Neutrophil (primary cell): ENCODE measurements around the gene RHD.
"Not testable (repeated sequence)": the region's sequence is repeated elsewhere in the genome, so short reads cannot be mapped to it uniquely, and the experiment has no call there.

ENCODE experiments used
- H3K27ac ChIP-seq: fragments of 200-600 bp; sonication (generic); 2 replicates; pipeline ENCODE4 v1.5.1; 2016; ENCODE audit warnings: mild to moderate bottlenecking, moderate library complexity
- H3K27me3 ChIP-seq: fragments of 200-600 bp; sonication (generic); 2 replicates; pipeline ENCODE4 v1.6.0; 2016; ENCODE audit warnings: mild to moderate bottlenecking
- H3K36me3 ChIP-seq: fragments of 200-600 bp; sonication (generic); 2 replicates; pipeline ENCODE4 v1.5.1; 2017
- H3K4me1 ChIP-seq, 2 experiments: fragments of 200-600 bp in 1 of 2; sonication (generic) in 1 of 2; 1 replicate in 1 of 2; 2 replicates in 1 of 2; pipeline versions ENCODE4 v1.5.1 to v1.6.1; 2013 to 2016; ENCODE audit warnings: low read depth in 1 of 2, low read length in 1 of 2, mild to moderate bottlenecking in 1 of 2, moderate library complexity in 1 of 2; ENCODE audit not compliant: control insufficient read depth in 1 of 2, insufficient read depth in 1 of 2
- H3K4me3 ChIP-seq, 2 experiments: fragments of 200-600 bp in 1 of 2; sonication (generic) in 1 of 2; 1 replicate in 1 of 2; 2 replicates in 1 of 2; pipeline ENCODE4 v1.5.1; 2013 to 2016; ENCODE audit warnings: low read depth in 1 of 2, low read length in 1 of 2, mild to moderate bottlenecking in 1 of 2, moderate library complexity in 1 of 2
- H3K9me3 ChIP-seq: fragments of 200-600 bp; sonication (generic); 2 replicates; pipeline ENCODE4 v1.5.1; 2016
- CTCF ChIP-seq: fragments of 200-600 bp; sonication (generic); IDR thresholded peaks from 2 replicates; pipeline ENCODE4 v1.5.1; 2016; ENCODE audit warnings: antibody characterized with exemption

RHD gene

GRCh38 chr1:25360596-25361581 lies 88.6 kb downstream of the RHD start:
- no peak overlapping the region for H3K4me3 ChIP-seq
- peak overlapping the region; percentile 41 for H3K27ac ChIP-seq
- no peaks in the 10 kb centered on the region for H3K9me3 ChIP-seq
- H3K4me1 ChIP-seq, result no peaks in the 10 kb centered on the region
- peaks cover 64% of the 10 kb centered on the region for H3K36me3 ChIP-seq
- no peak for TF ChIP-seq CTCF
- no peaks in the 10 kb centered on the region for H3K27me3 ChIP-seq

- Histone ChIP-seq H3K4me1 (no peaks in the 10 kb centered on the region), H3K9me3 (no peaks in the 10 kb centered on the region), H3K27ac (peak overlapping the region; percentile 41), H3K27me3 (no peaks in the 10 kb centered on the region), H3K36me3 (peaks cover 54% of the 10 kb centered on the region), H3K4me3 (no peak overlapping the region)
- no peak for TF ChIP-seq CTCF
These were observed 89.6 kb downstream of the RHD start for GRCh38 chr1:25361901-25362300.

- not testable (repeated sequence) for H3K27me3 ChIP-seq, H3K4me1 ChIP-seq, H3K27ac ChIP-seq, H3K9me3 ChIP-seq, H3K4me3 ChIP-seq
- peaks cover 44% of the 10 kb centered on the region for H3K36me3 ChIP-seq
These were observed 90.6 kb downstream of the RHD start for GRCh38 chr1:25362634-25363559.

GRCh38 chr1:25369241-25369640 lies 96.9 kb downstream of the RHD start:
- H3K4me3 ChIP-seq, result no peak overlapping the region
- no peak overlapping the region for H3K27ac ChIP-seq

GRCh38 chr1:25369691-25370271 lies 97.5 kb downstream of the RHD start:
- H3K4me1 ChIP-seq, H3K27ac ChIP-seq, H3K36me3 ChIP-seq, H3K4me3 ChIP-seq, H3K9me3 ChIP-seq, H3K27me3 ChIP-seq: not testable (repeated sequence)

More at GRCh38 chr1:25369241-25369640, 96.9 kb downstream of the RHD start:
- TF ChIP-seq CTCF, result no peak
- Histone ChIP-seq H3K36me3 (no peaks in the 10 kb centered on the region), H3K4me1 (peaks cover 0 to 8% of the 10 kb centered on the region in 2 experiments), H3K9me3 (no peaks in the 10 kb centered on the region), H3K27me3 (no peaks in the 10 kb centered on the region)

GRCh38 chr1:25371757-25372156 lies 99.4 kb downstream of the RHD start:
- H3K27me3 ChIP-seq, H3K4me3 ChIP-seq, H3K27ac ChIP-seq, H3K4me1 ChIP-seq, H3K9me3 ChIP-seq, H3K36me3 ChIP-seq: not testable (repeated sequence)

- H3K9me3 ChIP-seq, H3K27ac ChIP-seq, H3K4me1 ChIP-seq, H3K36me3 ChIP-seq, H3K4me3 ChIP-seq, H3K27me3 ChIP-seq: not testable (repeated sequence)
These were observed 106.1 kb downstream of the RHD start for GRCh38 chr1:25378367-25378766.
